ENCODE data around the gene TTC23. TPM values are rescaled to one million over a fixed set of nuclear protein-coding genes. Genes with fewer than 3 reads are reported as not detected.

TTC23 gene
- total RNA-seq, 1 donor from 2014 or later, result 45.3 TPM

DNA sequence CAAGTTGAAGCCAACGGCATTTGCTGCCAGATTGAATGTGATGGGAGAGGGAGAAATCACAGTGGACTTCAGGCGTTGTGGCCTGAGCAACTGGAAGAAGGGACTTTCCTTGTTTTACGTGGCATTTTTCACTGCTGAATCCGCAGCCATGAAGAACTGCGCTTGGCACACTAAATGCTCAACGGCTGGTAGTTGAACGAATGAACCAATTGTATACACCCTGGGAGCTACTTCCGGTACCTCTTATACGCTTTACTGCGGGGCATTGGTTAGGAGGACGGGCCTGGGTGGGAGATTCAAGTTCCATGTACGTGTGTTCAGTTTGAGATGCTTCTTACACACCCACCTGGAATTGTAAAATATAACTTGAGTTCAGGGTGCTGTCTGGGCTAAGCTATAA lies 139.3 kb downstream of the TTC23 start:
- Histone ChIP-seq H3F3A (ENCODE audit: low read depth) (peaks cover 10% of the 10 kb centered on the region), H3K27ac (no peak overlapping the region), H3K27me3 (peaks cover 42% of the 10 kb centered on the region), H2AFZ (replicated peaks) (no peak overlapping the region), H3K4me1 (no peaks in the 10 kb centered on the region), H3K36me3 (no peaks in the 10 kb centered on the region), H4K20me1 (ENCODE audit: low read depth) (peaks cover 15% of the 10 kb centered on the region), H3K4me3 (no peak overlapping the region), H3K9ac (no peak overlapping the region), H3K9me3 (ENCODE audit: low read depth) (no peaks in the 10 kb centered on the region), H3K4me2 (no peak overlapping the region), H3K79me2 (ENCODE audit: low read depth) (no peaks in the 10 kb centered on the region)
- DNase-seq (ENCODE audit: low spot score), result no peak
- no peak for TF ChIP-seq EZH2phosphoT487 (IDR thresholded peaks at IDR 0.05)
- peaks cover 6% of the 10 kb centered on the region for H3K4me1 Mint-ChIP-seq
- no peak overlapping the region for H3K27ac Mint-ChIP-seq
- H3K36me3 Mint-ChIP-seq, result peaks cover 3% of the 10 kb centered on the region
- H3K4me3 Mint-ChIP-seq, result no peak overlapping the region
- no peaks in the 10 kb centered on the region for H3K9me3 Mint-ChIP-seq
- peaks cover 12% of the 10 kb centered on the region for H3K27me3 Mint-ChIP-seq (ENCODE audit: insufficient read depth, low read depth)

DNA sequence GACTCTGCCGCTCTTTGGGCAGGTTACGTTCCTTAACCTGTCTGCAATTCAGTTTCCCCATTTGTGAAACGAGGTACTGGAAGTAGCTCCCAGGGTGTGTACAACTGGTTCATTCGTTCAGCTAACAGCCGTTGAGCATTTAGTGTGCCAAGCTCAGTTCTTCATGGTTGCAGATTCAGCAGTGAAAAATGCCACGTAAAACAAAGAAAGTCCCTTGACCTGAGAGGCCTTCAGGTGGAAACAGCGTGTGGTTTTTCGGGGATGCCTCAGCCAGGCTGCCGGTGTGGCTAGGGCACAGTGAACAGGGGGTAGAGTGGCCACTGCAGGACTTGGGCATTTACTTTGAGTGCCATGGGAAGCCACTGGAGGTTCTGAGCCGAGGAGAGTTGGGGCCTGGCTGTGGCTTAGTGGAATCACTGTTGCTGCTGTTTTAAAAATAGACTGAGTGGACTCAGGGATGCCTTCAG lies 139.8 kb downstream of the TTC23 start:
- H3K4me3 Mint-ChIP-seq, result no peak overlapping the region
- TF ChIP-seq EZH2 (IDR thresholded peaks at IDR 0.05) (no peak), EZH2phosphoT487 (IDR thresholded peaks at IDR 0.05) (no peak)
- TF ChIP-seq, protein P1, sequence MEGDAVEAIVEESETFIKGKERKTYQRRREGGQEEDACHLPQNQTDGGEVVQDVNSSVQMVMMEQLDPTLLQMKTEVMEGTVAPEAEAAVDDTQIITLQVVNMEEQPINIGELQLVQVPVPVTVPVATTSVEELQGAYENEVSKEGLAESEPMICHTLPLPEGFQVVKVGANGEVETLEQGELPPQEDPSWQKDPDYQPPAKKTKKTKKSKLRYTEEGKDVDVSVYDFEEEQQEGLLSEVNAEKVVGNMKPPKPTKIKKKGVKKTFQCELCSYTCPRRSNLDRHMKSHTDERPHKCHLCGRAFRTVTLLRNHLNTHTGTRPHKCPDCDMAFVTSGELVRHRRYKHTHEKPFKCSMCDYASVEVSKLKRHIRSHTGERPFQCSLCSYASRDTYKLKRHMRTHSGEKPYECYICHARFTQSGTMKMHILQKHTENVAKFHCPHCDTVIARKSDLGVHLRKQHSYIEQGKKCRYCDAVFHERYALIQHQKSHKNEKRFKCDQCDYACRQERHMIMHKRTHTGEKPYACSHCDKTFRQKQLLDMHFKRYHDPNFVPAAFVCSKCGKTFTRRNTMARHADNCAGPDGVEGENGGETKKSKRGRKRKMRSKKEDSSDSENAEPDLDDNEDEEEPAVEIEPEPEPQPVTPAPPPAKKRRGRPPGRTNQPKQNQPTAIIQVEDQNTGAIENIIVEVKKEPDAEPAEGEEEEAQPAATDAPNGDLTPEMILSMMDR (IDR thresholded peaks at IDR 0.05), result no peak

DNA sequence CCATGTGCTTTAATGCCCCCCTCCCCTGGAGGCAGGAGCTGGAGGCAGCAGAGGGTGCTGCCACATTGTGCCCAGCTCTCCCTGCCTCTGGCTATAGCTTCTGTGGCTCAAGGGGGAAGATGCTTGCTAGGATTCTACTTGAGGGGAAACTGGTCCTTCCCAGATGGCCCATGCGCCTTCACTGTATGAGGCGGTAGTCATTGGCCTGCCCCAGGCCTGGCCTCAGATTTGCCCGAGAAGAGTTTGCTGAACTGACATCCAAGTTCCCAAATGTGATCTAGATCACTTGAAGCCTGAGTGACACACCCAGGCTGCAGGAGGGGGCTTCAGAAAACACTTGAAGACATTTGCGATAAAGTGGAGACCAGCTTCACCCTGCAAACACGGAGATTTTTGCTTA lies 140.4 kb downstream of the TTC23 start:
- Histone ChIP-seq H2AFZ (replicated peaks) (no peak overlapping the region), H3K36me3 (no peaks in the 10 kb centered on the region), H4K20me1 (ENCODE audit: low read depth) (peaks cover 15% of the 10 kb centered on the region), H3K9me3 (ENCODE audit: low read depth) (no peaks in the 10 kb centered on the region), H3K27me3 (peaks cover 48% of the 10 kb centered on the region), H3K4me2 (no peak overlapping the region), H3K79me2 (ENCODE audit: low read depth) (no peaks in the 10 kb centered on the region), H3K4me1 (no peaks in the 10 kb centered on the region), H3K27ac (no peak overlapping the region), H3K9ac (no peak overlapping the region), H3F3A (ENCODE audit: low read depth) (peaks cover 10% of the 10 kb centered on the region), H3K4me3 (no peak overlapping the region)
- Mint-ChIP-seq H3K4me1 (peaks cover 6% of the 10 kb centered on the region), H3K36me3 (peaks cover 2% of the 10 kb centered on the region), H3K9me3 (no peaks in the 10 kb centered on the region), H3K27me3 (ENCODE audit: insufficient read depth, low read depth) (peaks cover 16% of the 10 kb centered on the region), H3K4me3 (no peak overlapping the region), H3K27ac (no peak overlapping the region)
- TF ChIP-seq EZH2phosphoT487 (IDR thresholded peaks at IDR 0.05), result no peak
- DNase-seq (ENCODE audit: low spot score), result no peak

More for the DNA sequence above, 139.8 kb downstream of the TTC23 start:
- peaks cover 6% of the 10 kb centered on the region for H3K4me1 Mint-ChIP-seq
- DNase-seq (ENCODE audit: low spot score), result no peak
- H3K9me3 Mint-ChIP-seq, result no peaks in the 10 kb centered on the region
- Histone ChIP-seq H4K20me1 (ENCODE audit: low read depth) (peaks cover 15% of the 10 kb centered on the region), H3K27me3 (peaks cover 47% of the 10 kb centered on the region), H3K4me2 (no peak overlapping the region), H3K4me3 (no peak overlapping the region), H3F3A (ENCODE audit: low read depth) (peaks cover 10% of the 10 kb centered on the region), H3K4me1 (no peaks in the 10 kb centered on the region), H3K9ac (no peak overlapping the region), H3K79me2 (ENCODE audit: low read depth) (no peaks in the 10 kb centered on the region), H3K9me3 (ENCODE audit: low read depth) (no peaks in the 10 kb centered on the region), H3K36me3 (no peaks in the 10 kb centered on the region), H2AFZ (replicated peaks) (no peak overlapping the region), H3K27ac (no peak overlapping the region)
- no peak overlapping the region for H3K27ac Mint-ChIP-seq
- H3K27me3 Mint-ChIP-seq (ENCODE audit: insufficient read depth, low read depth), result peaks cover 16% of the 10 kb centered on the region
- peaks cover 3% of the 10 kb centered on the region for H3K36me3 Mint-ChIP-seq

DNA sequence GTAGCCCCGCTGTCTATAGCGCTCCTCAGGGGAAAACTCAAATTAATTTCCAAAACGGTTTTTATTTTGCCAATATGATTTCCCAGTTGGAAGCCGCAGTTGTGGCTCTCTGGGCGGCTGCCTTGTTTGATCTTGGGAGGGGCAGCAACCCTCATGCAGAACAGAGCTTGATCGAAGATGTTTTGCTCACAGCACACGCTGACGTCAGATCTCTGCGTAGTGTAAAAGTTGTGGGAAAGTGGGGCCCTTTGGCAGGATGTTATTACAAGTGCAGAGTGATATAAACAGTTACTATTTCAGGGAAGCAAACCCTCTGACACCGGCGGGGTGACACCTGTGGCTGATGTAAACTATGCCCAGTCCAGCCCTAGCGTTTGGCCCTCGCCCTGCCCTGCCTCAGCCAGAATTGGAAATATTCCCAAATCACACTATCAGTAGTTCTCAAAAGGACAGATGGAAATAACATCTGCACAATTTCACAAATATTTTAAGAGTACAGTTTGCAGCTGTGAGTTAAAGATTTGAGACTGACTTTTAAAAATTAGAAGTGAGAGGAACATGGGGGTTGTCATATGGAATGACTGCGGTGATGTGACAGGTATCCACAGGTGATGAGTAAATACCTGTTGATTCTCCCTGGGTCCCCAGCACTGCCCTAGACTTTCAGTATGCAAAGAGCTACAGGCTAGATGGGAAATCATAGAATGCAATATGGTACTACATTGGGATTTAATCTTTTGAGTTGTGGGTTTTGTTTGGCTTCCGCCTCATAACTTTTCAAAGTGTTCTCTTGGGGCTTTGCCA lies 142.8 kb downstream of the TTC23 start:
- DNase-seq (ENCODE audit: low spot score), result no peak
- peak overlapping the region; percentile 80 for H3K4me2 ChIP-seq
- peaks cover 20% of the 10 kb centered on the region for H3K27me3 Mint-ChIP-seq (ENCODE audit: insufficient read depth, low read depth)

More for the DNA sequence above, 142.8 kb downstream of the TTC23 start:
- H3K4me1 Mint-ChIP-seq, result peaks cover 12% of the 10 kb centered on the region
- H3K27me3 ChIP-seq, result peaks cover 70% of the 10 kb centered on the region
- H3K36me3 Mint-ChIP-seq, result no peaks in the 10 kb centered on the region
- H3K4me3 ChIP-seq, result peak overlapping the region; percentile 46
- H3F3A ChIP-seq (ENCODE audit: low read depth), result peaks cover 10% of the 10 kb centered on the region
- TF ChIP-seq, protein P1 (IDR thresholded peaks at IDR 0.05), result no peak
- peak; percentile 10 for TF ChIP-seq EZH2 (IDR thresholded peaks at IDR 0.05)
- no peak for TF ChIP-seq EZH2phosphoT487 (IDR thresholded peaks at IDR 0.05)
- no peaks in the 10 kb centered on the region for H3K9me3 ChIP-seq (ENCODE audit: low read depth)
- peak overlapping the region; percentile 82 for H3K4me3 Mint-ChIP-seq
- H3K9ac ChIP-seq, result no peak overlapping the region
- no peak overlapping the region for H3K27ac ChIP-seq
- H2AFZ ChIP-seq (replicated peaks), result no peak overlapping the region
- H4K20me1 ChIP-seq (ENCODE audit: low read depth), result peaks cover 15% of the 10 kb centered on the region
- no peaks in the 10 kb centered on the region for H3K9me3 Mint-ChIP-seq
- no peaks in the 10 kb centered on the region for H3K36me3 ChIP-seq
- no peaks in the 10 kb centered on the region for H3K79me2 ChIP-seq (ENCODE audit: low read depth)
- no peak overlapping the region for H3K27ac Mint-ChIP-seq
- no peaks in the 10 kb centered on the region for H3K4me1 ChIP-seq

Measured in neural progenitor cell (in vitro differentiated cells).